SW480 (cell line): ENCODE measurements around the gene FGL2.
A peak's percentile ranks its signal among the peaks of the same experiment; 100 is the strongest.
"Not testable (repeated sequence)": the region's sequence is repeated elsewhere in the genome, so short reads cannot be mapped to it uniquely, and the experiment has no call there.

Experiments
- DNase-seq: peaks from one replicate; pipeline ENCODE4 v3.0.0-alpha.2; 2016; ENCODE audit warnings: low spot score

Gene FGL2, protein sequence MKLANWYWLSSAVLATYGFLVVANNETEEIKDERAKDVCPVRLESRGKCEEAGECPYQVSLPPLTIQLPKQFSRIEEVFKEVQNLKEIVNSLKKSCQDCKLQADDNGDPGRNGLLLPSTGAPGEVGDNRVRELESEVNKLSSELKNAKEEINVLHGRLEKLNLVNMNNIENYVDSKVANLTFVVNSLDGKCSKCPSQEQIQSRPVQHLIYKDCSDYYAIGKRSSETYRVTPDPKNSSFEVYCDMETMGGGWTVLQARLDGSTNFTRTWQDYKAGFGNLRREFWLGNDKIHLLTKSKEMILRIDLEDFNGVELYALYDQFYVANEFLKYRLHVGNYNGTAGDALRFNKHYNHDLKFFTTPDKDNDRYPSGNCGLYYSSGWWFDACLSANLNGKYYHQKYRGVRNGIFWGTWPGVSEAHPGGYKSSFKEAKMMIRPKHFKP

DNA sequence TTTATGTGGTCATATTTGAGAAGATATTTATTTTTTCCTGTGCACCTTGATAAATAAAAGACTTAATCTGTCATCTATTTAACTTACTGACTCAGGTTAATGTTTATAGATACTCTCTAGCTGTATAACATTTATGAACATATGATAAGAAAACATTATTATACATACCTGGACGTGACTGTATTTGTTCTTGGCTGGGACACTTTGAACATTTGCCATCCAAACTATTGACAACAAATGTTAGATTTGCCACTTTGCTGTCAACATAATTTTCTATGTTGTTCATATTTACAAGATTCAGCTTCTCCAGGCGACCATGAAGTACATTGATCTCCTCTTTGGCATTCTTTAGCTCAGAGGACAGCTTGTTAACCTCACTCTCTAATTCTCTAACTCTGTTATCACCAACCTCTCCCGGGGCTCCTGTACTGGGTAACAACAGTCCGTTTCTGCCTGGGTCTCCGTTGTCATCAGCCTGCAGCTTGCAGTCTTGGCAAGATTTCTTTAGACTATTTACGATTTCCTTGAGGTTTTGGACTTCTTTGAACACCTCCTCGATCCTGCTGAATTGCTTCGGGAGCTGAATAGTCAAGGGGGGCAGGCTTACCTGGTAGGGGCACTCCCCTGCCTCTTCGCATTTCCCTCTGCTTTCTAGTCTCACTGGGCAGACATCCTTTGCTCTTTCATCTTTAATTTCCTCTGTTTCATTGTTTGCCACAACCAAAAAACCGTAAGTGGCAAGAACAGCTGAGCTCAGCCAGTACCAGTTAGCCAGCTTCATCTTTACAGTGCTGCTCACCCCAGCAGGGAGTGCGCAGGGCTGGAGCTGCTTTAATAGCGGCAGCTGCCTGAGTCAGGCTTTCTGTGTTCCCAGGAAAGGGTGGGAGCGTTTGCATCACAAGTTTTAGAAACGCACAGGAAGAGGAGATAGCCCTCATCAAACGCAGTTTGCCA lies at the start of gene FGL2:
Gene FGL2 (minus strand): TSS at position 807 of the 954 bp plus-strand sequence. CDS start 26 bp downstream, at position 781.
- no peak for DNase-seq

DNA sequence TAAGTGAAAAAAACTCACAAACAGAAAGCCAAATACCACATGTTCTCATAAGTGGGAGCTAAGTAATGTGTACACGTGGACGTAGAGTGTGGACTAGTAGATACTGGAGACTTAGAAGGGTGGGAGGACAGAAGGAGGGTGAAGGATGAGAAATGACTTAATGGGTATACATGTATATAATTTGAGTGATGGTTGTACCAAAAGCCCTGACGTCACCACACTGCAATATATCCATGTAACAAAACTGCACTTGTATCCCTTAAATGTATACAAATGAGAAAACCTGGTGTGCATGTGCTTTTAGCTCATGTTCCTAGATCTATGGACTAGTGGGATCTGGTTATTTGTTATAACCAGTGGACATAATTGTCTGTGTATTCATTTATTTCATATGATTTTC lies 48.5 kb upstream of the FGL2 start:
- no peak for DNase-seq

DNA sequence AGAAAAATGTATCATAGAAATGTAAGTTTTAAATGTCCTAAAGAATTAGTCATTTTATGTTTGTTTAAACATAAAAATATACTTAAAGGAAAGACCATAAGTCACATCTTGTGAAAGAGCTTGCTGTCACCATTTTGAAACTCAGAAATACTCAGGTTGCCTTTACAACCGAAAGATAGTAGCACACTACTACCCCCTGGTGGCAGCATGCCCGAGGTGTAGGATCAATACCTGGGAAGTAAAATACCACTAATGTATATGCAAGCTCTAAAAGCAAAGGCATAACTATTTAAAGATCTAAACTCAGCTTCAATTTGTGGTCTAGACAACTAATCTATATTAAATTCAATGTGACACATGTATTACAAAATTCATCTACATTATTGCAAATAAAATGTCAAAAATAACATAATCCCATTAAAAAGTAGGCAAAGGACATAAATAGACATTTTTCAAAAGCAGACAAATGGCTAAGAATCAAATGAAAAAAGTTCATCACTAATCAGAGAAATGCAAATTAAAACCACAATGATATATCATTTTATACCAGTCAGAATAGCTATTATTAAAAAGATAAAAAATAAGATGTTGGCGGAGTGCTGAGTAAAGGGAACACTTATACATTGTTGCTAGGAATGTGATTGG lies 47.7 kb upstream of the FGL2 start:
- DNase-seq, result peak; percentile 86

DNA sequence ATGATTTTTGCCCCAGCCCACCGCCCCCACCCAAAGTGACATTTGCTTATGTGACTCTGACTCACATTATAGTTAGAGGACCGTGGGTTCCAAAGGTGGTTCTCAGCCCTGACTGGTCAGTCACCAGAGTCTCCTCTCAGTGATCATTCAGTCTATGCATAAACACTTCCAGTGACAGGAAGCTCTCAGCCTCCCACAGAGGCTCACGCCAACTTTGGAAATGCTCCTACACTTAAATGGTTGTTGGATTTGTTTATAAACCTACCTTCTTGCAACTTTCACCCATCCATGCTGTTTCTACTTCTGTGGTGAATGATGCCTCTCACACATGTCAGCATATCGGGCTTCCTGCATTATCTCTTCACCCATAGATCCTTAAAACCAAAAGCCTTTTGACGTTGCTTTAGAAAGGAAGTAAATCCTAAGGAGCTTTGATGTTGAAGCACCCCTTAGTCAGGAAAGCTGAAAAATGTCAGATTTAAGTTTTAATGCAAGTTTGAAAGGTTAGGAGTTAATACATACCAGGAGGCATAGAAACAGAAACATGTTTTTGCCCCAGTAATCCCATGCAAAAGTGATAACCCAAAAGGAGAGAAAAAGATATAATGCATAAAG lies 46.5 kb upstream of the FGL2 start:
- no peak for DNase-seq

DNA sequence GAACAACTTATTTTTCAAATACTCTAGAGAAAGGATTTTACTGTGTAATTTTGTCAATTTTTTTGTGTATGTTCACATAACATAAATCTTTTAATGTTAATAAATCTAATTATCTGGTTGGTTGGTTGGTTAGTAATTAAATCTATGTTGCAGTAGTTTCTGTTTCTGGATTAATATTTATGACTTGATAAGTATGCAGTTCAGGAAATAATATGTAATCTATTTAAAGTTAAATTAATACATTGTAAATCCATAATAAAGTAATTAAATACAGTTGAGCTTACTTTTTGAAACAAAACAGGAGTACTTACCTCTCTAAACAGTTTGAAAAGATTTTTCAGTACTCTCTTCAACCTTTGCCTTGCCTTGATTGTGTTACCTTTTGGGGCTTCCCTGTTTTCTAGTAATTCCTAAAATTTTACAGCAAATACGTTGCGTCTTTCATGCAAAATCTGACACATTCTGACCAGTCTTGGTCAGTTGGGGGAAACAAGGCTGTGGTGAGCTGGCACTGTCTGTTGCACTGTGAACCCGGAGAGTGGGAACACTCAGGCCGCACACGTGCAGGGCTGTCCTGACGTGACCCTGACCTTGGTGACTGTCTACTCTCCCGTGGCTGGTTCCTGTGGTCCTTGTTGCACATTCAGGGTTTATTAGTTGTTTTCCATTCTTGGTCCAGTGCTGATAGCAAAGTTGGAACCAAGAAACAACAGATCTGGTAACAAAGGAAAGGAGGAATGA lies 45.6 kb upstream of the FGL2 start:
- no peak for DNase-seq

DNA sequence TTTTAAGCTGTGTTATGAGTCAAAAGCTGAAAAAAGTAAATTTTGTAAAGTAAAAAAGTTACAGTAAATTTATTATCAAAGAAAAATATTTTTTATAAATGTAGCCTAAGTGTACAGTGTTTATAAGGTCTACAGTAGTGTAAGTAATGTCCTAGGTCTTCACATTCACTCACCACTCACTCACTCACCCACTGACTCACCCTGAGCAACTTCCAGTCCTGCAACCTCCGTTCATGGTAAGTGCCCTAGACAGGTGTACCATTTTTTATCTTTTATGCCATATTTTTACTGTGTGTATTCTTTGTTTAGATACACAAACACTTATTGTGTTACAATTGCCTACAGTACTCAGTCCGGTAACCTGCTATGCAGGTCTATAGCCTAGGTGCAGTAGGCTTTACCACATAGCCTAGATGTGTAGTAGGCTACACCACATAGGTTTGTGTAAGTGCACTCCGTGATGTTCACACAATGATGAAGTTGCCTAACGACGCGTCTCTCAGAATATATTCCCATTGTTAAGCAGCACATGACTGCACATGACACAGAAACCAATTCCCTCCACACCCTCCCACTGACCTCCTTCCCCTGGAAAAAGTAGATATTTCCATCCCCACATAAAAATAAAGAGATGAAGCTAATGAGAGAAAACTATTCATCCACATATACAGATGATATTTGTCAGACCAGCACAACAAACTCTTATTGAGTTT lies 44.8 kb upstream of the FGL2 start:
- DNase-seq, result no peak

DNA sequence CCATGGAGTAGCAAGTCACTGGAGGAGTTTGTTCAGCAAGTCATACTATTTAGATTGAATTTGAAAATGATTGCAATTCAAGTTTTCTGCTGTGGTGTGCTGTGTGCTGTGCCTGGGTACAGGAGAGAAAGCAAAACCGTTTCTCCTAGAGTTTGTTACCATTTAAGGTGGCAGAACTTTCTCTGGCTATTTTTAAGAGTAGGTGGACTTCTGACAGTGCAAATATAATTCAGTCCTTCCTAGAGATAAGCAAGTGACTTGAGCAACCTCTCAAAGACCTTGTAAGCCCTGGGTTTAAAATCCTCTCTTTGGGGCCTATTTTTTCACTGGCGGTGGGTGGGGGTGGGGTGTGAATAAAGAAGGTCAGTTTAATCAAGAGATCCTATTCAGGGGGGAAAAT lies 42.9 kb upstream of the FGL2 start:
- DNase-seq, result no peak

DNA sequence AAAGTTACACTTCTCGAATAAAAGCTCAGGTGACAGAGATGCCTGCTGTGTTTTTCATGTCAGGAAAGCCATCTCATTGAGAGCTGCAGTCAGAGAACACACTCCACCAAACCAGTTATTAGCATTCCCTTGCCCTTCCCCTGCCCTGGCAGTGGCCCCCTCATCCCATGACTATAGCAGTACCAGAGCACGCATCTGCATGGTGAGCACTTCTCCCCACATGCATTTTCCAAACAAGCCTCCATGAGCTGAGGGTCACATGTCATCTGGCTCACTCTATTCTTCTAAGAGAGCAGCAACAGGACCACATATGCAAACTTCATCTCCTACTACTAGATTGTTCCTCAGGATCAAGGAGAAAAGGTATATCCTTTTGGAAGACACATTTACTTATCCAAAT lies 42.4 kb upstream of the FGL2 start:
- DNase-seq, result no peak

DNA sequence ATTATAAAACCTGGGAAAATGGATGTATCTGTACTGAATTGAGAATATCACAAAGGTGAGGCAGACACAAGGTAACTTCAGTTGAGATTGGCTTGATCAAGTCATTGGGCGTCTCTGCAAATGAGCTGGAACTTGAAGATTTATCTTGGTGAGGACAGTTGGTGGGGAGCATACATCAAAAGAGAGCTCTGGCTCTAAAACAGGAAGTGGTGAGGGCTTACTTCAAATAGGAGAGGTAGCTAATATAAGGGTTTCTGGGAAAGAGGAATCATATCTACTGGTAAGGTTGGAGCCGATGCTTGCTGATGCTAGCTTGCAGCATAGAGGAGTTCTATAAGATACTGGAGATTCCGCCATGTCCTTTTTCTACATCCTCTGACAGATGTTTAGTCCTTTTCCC lies 39.9 kb upstream of the FGL2 start:
- DNase-seq, result no peak

DNA sequence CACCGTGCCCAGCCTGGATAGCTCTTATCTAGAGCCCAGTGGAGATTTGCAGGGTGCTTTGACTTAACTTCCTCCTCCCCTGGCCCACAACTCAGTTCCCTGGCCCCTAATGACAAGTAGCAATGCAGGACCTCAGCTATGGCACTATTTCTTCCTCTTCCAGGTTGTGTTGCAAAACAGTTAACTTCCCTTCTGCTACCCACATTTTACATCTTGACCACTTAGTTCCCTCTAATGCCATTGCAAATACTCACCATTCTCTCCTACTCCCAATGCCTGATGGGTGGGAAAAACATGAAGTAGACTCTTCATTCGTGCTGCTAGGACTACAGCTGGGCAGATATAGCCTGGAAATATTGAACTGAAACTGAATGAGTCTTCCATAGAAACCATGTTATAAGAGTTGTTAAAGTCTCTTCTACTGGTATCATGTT lies 39.1 kb upstream of the FGL2 start:
- DNase-seq, result no peak

DNA sequence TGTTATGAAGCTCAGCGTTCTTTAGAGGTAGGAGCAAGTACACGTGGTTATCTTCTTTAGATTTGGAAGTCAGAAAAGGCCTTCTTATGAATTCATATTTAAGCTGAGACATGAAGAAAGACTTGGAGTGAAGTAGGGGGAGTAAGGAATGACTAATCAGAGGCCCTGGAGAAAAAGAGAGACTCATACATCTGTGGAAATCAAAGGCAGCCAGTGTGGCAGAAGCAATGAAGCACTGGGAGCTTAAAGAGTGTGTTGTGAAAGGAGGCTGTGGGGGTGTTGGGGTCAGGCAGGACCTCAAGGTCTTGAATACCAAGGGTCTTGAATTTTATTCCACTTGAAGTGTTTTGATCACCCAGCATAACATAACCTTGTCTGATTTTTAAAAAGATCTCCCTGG lies 35.7 kb upstream of the FGL2 start:
- DNase-seq, result no peak

DNA sequence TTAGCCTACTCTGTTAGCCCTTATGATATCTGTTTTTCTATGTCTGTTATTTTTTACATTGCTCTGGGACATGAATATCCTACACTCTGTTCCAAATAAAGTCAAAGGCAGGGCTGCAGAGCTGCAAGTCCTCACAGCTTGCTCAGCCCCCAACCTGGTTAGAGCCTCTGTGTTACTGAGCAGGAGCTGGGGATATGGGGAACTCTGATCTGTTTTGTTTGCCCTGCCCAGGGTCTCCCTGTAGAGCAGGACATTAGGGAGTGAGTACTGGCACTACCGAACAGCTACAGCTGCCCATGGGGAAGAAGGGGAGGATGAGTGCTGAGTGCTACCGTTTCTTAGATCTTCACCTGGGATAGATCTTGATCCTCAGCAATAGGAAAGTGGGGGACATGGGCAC lies 32.8 kb upstream of the FGL2 start:
- DNase-seq, result no peak

DNA sequence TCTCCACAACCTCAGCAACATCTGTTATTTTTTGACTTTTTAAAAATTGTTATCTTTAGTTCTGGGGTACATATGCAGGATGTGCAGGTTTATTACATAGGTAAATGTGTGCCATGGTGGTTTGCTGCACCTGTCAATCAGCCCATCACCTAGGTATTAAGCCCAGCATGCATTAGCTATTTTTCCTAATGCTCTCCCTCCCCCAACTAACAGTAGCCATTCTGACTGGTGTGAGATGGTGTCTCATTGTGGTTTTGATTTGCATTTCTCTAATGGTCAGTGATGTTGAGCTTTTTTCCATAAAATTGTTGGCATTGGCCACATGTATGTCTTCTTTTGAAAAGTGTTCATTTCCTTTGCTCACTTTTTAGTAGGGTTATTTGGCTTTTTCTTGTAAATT lies 29.2 kb upstream of the FGL2 start:
- DNase-seq, result not testable (repeated sequence)

DNA sequence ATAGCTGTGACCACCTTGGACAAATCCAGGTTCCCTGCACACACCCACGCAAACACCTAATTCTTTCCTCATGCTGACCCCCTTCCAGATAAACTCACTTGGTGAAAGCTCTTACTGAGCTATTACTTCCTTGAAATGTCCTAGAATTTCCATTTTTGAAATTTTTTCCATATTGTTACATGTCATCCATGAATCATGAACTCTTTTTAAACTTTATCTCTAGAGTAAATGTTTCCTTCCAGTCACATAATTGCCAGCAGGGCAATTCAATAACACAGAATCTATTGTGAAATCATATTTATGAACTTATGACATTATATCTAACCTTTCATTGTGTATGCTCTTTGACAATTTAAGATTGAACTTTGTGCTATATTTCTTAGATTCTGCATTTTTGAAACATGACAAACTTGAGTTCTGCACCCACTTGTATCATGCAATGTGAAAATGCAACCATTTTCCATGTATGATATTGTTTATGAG lies 26.8 kb upstream of the FGL2 start:
- no peak for DNase-seq

DNA sequence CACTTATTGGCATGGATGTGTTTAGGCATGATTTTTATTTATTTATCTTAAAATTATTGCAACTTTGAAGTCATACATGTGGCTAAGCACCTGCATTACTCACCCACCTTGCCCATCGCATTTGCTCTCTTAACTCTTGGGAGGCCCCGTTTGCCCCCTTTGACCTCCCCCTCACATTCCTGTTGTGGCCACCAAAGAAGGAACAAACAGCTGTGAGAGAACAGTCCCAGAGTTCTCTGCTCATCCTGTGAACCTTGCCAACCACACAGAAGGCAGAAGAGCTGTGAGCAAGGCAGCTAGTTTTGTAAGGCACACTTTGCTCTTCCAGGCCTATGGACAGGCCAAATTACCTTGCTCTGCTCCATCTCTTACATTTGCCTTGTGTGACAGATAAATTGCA lies 23.6 kb upstream of the FGL2 start:
- peak; percentile 92 for DNase-seq

DNA sequence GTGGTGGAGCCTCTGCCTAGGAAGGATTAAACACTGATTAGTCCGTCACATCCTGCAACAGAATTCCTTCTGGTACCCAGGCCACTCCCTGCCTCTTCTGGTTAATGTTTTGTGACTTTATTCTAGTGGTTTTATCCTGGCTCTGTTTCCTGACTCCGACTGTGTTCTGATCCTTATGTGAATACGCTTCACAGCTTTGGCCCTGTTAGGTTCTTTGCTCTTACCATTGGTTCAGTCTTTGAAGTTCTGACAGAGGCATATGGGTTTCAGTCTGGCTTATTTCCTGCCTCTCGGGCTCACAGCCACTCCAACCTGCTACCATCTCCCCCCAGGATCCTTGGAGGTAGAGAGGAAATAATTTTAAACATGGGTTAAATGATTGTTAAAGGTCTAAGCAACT lies 23.2 kb upstream of the FGL2 start:
- DNase-seq, result peak; percentile 82

DNA sequence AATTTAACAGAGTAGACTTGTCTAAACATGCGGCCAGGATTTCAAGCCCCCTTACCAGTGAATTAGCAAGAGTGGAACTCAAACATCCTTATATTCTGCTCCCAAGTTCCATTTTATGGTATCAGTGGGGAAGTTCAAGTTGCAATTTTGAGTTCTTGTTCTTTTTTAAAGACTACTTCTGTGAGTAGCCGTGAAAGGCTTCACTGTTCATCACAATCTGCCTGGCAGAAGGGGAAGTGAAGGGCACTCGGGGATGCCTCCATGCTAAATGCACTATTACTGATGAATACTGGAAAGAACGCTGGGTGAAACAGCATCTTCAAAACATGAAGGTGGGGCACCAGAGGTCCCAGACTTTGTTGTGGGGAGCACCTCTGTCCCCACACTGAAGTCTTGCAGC lies 22.4 kb upstream of the FGL2 start:
- no peak for DNase-seq

DNA sequence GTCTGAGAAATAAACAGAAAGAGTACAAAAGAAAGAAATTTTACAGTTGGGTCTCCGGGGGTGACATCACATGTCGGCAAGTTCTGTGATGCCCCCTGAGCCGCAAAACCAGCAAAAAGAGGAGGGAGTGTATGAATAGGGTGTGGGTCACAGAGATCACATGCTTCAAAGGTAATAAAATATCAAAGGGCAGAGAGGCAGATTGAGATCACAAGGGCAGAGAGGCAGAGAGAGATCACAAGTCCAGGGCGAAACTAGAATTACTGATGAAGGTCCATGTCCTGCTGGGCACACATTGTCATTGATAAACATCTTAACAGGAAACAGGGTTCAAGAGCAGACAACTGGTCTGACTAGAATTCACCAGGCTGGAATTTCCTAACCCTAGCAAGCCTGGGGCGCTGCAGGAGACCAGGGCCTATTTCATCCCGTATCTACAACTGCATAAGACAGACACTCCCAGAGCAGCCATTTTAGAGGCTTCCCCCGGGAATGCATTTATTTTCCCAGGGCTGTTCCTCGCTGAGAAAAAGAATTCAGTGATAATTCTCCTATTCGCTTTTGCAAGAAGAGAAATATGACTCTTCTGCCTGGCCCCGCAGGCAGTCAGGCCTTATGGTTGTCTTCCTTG lies 20.2 kb upstream of the FGL2 start:
- DNase-seq, result peak; percentile 26

DNA sequence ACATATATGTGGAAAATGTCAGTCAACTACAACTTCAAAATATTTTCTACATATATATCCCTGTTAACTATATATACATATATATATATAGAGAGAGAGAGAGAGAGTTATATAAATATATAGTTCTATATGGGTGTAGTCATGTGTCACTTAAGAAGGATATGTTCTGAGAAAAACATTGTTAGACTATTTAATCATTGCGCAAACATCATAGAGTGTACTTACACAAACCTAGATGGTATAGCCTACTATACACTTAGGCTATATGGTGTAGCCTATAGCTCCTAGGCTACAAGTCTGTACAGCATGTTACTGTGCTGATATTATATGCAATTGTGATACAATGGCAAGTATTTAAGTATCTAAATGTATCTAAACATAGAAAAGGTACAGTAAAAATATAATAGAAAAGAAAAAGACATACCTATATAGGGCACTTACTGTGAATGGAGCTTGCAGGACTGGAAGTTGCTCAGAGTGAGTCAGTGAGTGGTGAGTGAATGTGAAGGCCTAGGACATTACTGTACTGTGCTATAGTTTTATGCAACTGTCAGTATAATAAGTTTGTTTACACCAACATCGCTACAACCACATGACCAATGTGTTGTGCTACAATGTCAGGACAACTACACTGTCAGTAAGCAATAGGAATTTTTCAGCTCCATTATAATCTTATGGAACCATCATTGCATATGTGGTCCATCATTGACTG lies 18.0 kb upstream of the FGL2 start:
- DNase-seq, result no peak
